NCI-H2171 treated with DMSO at 0.1 percent for 48 hours (cell line): ENCODE data around the gene PHLDA2.

Experiments used
- DNase-seq: peaks from one replicate; lab custom pipeline; 2025; lab: John Stamatoyannopoulos, UW

Gene PHLDA2

GRCh38 chr11:2928605-2929530 is at the start of gene PHLDA2:
PHLDA2 (minus strand) TSS chr11:2929420; CDS start chr11:2929364, 56 bp downstream.
- no peak for DNase-seq

GRCh38 chr11:2977113-2977512 is 47.9 kb upstream of the PHLDA2 start:
- DNase-seq: no peak

- DNase-seq: no peak
Measured at GRCh38 chr11:2976294-2977063, 47.3 kb upstream of the PHLDA2 start.

GRCh38 chr11:2975594-2975993 is 46.4 kb upstream of the PHLDA2 start:
- DNase-seq: no peak

GRCh38 chr11:2974272-2974671 is 45.1 kb upstream of the PHLDA2 start:
- no peak for DNase-seq

GRCh38 chr11:2968341-2968900 is 39.2 kb upstream of the PHLDA2 start:
- no peak for DNase-seq

- no peak for DNase-seq
Measured at GRCh38 chr11:2964782-2965181, 35.6 kb upstream of the PHLDA2 start.

GRCh38 chr11:2963761-2964160 is 34.5 kb upstream of the PHLDA2 start:
- no peak for DNase-seq

GRCh38 chr11:2963112-2963754 is 34.0 kb upstream of the PHLDA2 start:
- DNase-seq: no peak

GRCh38 chr11:2961080-2961479 is 31.9 kb upstream of the PHLDA2 start:
- DNase-seq: no peak

- no peak for DNase-seq
Measured at GRCh38 chr11:2960139-2960538, 30.9 kb upstream of the PHLDA2 start.

- no peak for DNase-seq
Measured at GRCh38 chr11:2958251-2958650, 29.0 kb upstream of the PHLDA2 start.

- DNase-seq: no peak
Measured at GRCh38 chr11:2955906-2956476, 26.8 kb upstream of the PHLDA2 start.

- DNase-seq: no peak
Measured at GRCh38 chr11:2954263-2954662, 25.0 kb upstream of the PHLDA2 start.

- no peak for DNase-seq
Measured at GRCh38 chr11:2952290-2952689, 23.1 kb upstream of the PHLDA2 start.

- DNase-seq: no peak
Measured at GRCh38 chr11:2951231-2952110, 22.3 kb upstream of the PHLDA2 start.

GRCh38 chr11:2950825-2951224 is 21.6 kb upstream of the PHLDA2 start:
- no peak for DNase-seq

GRCh38 chr11:2949920-2950319 is 20.7 kb upstream of the PHLDA2 start:
- DNase-seq: no peak

- no peak for DNase-seq
Measured at GRCh38 chr11:2947744-2948143, 18.5 kb upstream of the PHLDA2 start.

GRCh38 chr11:2945757-2946287 is 16.6 kb upstream of the PHLDA2 start:
- no peak for DNase-seq
